ENCODE measurements around the gene PARL.

DNA sequence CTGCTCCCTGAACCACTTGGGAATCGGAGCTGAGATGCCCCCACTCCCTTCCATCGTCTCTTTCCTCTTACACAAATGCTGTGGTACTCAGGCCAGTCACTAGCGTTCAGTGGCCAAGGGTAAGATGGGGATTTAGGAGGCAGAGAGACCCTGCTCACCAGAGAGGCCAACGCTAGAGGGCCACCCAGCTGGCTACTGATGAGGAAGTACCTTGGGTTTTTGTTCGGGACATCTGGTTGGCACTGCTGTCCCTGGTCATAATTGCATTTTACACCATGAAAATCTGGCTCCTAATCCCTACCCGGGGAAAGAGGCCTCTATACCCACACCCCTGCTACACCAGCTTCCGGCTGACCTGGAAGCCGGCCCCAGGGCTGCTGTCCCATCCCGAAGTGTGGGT lies 67.0 kb downstream of the PARL start:
- TF ChIP-seq, protein P1, sequence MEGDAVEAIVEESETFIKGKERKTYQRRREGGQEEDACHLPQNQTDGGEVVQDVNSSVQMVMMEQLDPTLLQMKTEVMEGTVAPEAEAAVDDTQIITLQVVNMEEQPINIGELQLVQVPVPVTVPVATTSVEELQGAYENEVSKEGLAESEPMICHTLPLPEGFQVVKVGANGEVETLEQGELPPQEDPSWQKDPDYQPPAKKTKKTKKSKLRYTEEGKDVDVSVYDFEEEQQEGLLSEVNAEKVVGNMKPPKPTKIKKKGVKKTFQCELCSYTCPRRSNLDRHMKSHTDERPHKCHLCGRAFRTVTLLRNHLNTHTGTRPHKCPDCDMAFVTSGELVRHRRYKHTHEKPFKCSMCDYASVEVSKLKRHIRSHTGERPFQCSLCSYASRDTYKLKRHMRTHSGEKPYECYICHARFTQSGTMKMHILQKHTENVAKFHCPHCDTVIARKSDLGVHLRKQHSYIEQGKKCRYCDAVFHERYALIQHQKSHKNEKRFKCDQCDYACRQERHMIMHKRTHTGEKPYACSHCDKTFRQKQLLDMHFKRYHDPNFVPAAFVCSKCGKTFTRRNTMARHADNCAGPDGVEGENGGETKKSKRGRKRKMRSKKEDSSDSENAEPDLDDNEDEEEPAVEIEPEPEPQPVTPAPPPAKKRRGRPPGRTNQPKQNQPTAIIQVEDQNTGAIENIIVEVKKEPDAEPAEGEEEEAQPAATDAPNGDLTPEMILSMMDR (IDR thresholded peaks at IDR 0.05), result no peak
- TF ChIP-seq POLR2A (IDR thresholded peaks at IDR 0.05), result no peak
